K562 (cell line): ENCODE results near the gene SLC7A1. TPM values are rescaled to one million over a fixed set of nuclear protein-coding genes. Genes with fewer than 3 reads are reported as not detected.

Source experiments
- CHCHD3 ChIP-seq: fragments of 250-450 bp; sonication (Bioruptor Pico); IDR thresholded peaks from 2 replicates; pipeline ENCODE4 v2.1.2; 2022; ENCODE audit warnings: mild to moderate bottlenecking
- CTCF ChIP-seq, 3 experiments: IDR thresholded peaks in 2 of 3; conservative IDR thresholded peaks in 1 of 3; 2 replicates each; pipeline ENCODE4 v1.5.1; 2011 to 2012; ENCODE audit warnings: low read length in 3 of 3, mild to moderate bottlenecking in 3 of 3, control low read depth in 2 of 3, improper control_type of control experiment in 1 of 3, inconsistent platforms in 1 of 3, low read depth in 1 of 3, mixed read lengths in 1 of 3, moderate library complexity in 1 of 3; ENCODE audit not compliant: insufficient read depth in 2 of 3
- E4F1 ChIP-seq: fragments of 250-450 bp; sonication (Bioruptor Pico); IDR thresholded peaks from 2 replicates; pipeline ENCODE4 v1.5.0; 2021; ENCODE audit warnings: mild to moderate bottlenecking, borderline replicate concordance
- FOXP1 ChIP-seq: sonication (generic); formaldehyde crosslinking; IDR thresholded peaks from 2 replicates; pipeline ENCODE4 v1.8.0; 2022; ENCODE audit warnings: mild to moderate bottlenecking, missing genetic modification reagents
- HNRNPLL ChIP-seq: fragments of 200-400 bp; formaldehyde crosslinking; IDR thresholded peaks from 2 replicates; pipeline ENCODE4 v1.6.1; 2017; ENCODE audit warnings: low read length, low read depth, mild to moderate bottlenecking; ENCODE audit not compliant: poor library complexity, severe bottlenecking
- KLF16 ChIP-seq: IDR thresholded peaks from 2 replicates; pipeline ENCODE4 v1.6.1; 2016; ENCODE audit warnings: antibody characterized with exemption
- PRMT5 ChIP-seq: sonication (generic); formaldehyde crosslinking; IDR thresholded peaks from 2 replicates; pipeline ENCODE4 v1.5.0; 2020; ENCODE audit warnings: missing genetic modification reagents
- REST ChIP-seq, 2 experiments: fragments of 450-650 bp; formaldehyde crosslinking in 1 of 2; IDR thresholded peaks; 2 replicates each; pipeline versions ENCODE4 v1.4.0 to v1.6.1; 2014 to 2020; ENCODE audit warnings: mild to moderate bottlenecking in 2 of 2, borderline replicate concordance in 1 of 2, low read depth in 1 of 2
- TAF15 ChIP-seq: fragments of 200-400 bp; formaldehyde crosslinking; IDR thresholded peaks from 2 replicates; pipeline ENCODE4 v1.6.1; 2017; ENCODE audit warnings: mild to moderate bottlenecking, low read depth, low read length, moderate library complexity
- U2AF1 ChIP-seq: fragments of 200-400 bp; formaldehyde crosslinking; optimal IDR thresholded peaks from 2 replicates; pipeline ENCODE3; 2017; ENCODE audit warnings: mild to moderate bottlenecking, low read depth, low read length, moderate library complexity
- ZBTB2 ChIP-seq: fragments of 450-650 bp; IDR thresholded peaks from 2 replicates; pipeline ENCODE4 v1.6.1; 2016; ENCODE audit warnings: antibody characterized with exemption
- ZNF707 ChIP-seq: fragments of 250-450 bp; sonication (Bioruptor Pico); conservative IDR thresholded peaks from 2 replicates; pipeline ENCODE4 v1.8.0; 2022; ENCODE audit warnings: inconsistent platforms, mild to moderate bottlenecking, moderate library complexity
- polyA plus RNA-seq, 8 experiments: library from polyadenylated mRNA; depleted of rRNA in 4 of 8; stranded (reverse) in 5 of 8; unstranded in 3 of 8; fragments of >200 nt; fragmentation: Nextera tagmentation in 2 of 8; fragmentation: Illumina TruSeq in 1 of 8; extraction: Ambion mirVana in 2 of 8; extraction: Trizol in 1 of 8; gene quantifications; 2 replicates each; pipeline versions ENCODE4 v1.2.1 to v1.2.3, GENCODE V29; 2011 to 2014; ENCODE audit warnings: inconsistent platforms in 1 of 8, missing spikeins in 1 of 8
- total RNA-seq, 7 experiments: library from RNA; depleted of rRNA in 6 of 7; stranded (reverse); fragments of >200 nt in 6 of 7; fragmentation: Illumina TruSeq in 2 of 7; extraction: Trizol in 2 of 7; gene quantifications; 2 replicates each; pipeline versions ENCODE4 v1.2.1 to v1.2.3, GENCODE V29; 2011 to 2021; ENCODE audit warnings: low replicate concordance in 1 of 7

Gene SLC7A1
- total and polyA plus RNA-seq, 9 of the 15 experiments (the other 6 are each of a cell fraction or from before 2014, with no cell fraction given): 3.3 to 69.7 (median 10.8) TPM

- peak; percentile 78 for TF ChIP-seq REST (IDR thresholded peaks at IDR 0.05; ENCODE audit: borderline replicate concordance)
- no peak for TF ChIP-seq REST (CRISPR knock-in tag; IDR thresholded peaks at IDR 0.05; ENCODE audit: low read depth)
- TF ChIP-seq ZBTB2: no peak
- no peak for TF ChIP-seq CHCHD3 (CRISPR knock-in tag)
- no peak for TF ChIP-seq ZNF707 (CRISPR knock-in tag)
- TF ChIP-seq HNRNPLL: no peak
- 0 out of 2 replicates have a peak, but pooled peaks have one; percentile 30 for TF ChIP-seq KLF16
- TF ChIP-seq PRMT5 (CRISPR knock-in tag): no peak
- no peak for TF ChIP-seq TAF15
- TF ChIP-seq CTCF (IDR thresholded peaks at IDR 0.05 in 2 of 3, conservative IDR thresholded peaks at IDR 0.05 in 1 of 3; ENCODE audit: insufficient read depth in 2 of 3, low read depth in 1 of 3, low read length in 3 of 3): peak; percentile 94 to 100 (median 99)
- TF ChIP-seq U2AF1: no peak
- no peak for TF ChIP-seq E4F1 (CRISPR knock-in tag)
- TF ChIP-seq FOXP1 (CRISPR knock-in tag): no peak
These were observed 123.0 kb downstream of the SLC7A1 start (continued) for GRCh38 chr13:29472332-29472961.
